NCI-H2171 treated with DMSO at 0.1 percent for 48 hours (cell line): Measurements from ENCODE around the gene TTR.

Experiments used
- DNase-seq: peaks from one replicate; lab custom pipeline; 2025; lab: John Stamatoyannopoulos, UW

The TTR gene

GRCh38 chr18:31579375-31579774 lies 12.3 kb upstream of the TTR start:
- DNase-seq = no peak

DNA sequence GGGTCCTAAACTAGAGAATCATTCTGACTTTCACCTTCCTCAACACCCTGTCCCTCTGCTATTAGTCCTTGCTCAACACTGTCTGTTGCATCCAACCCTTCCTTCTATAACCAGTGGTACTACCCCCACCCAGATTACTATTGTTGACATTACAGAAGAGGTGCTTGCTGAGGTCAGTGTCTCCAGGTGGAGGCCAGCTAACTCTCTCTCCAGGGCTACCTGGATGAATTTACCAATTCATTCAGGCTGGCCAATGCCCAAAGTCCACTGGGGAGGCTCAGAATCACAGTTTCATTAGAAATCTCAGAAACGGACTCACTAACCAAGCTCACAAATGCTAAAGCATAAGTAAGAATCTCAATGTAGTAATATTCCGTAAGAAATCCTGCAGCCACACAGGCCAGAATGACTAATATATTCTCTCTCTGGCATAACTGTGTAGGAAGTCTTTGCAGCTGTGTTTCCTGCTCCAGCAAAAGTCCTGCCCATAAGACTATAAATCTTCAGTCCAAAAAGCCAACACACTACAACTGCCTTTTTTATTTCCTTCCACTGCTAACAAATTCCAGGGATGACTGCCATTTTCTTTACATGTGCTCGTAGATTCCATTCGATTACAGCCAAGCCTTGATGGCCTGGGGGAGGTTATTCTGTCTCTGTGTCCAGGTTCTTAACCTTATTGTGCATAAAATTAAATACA lies 10.0 kb upstream of the TTR start:
- no peak for DNase-seq

GRCh38 chr18:31583185-31583854 lies 8.4 kb upstream of the TTR start:
- no peak for DNase-seq

- DNase-seq = no peak
These were observed 5.7 kb upstream of the TTR start for GRCh38 chr18:31585991-31586390.

- DNase-seq = no peak
These were observed 5.1 kb upstream of the TTR start for GRCh38 chr18:31586616-31587015.

- DNase-seq = no peak
These were observed 4.1 kb upstream of the TTR start for GRCh38 chr18:31587529-31587928.

DNA sequence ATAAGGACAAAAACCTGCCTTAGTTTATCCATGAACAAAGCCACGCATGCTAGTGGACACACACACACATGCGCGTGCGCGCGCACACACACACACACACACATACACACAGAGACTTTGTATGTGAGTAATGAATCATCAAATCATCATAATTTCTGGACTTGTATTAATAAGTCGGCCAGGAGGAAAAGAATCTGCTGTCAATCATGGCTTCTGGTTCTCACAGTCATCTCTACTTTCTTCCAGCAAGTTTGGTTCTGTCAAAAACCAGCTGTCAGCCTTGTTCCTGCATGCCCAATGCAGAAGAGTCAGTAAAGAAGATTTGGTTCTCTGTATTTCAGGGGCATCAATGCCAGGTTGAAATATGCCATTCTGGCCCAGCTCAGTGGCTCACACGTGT lies 1.1 kb upstream of the TTR start:
- no peak for DNase-seq

DNA sequence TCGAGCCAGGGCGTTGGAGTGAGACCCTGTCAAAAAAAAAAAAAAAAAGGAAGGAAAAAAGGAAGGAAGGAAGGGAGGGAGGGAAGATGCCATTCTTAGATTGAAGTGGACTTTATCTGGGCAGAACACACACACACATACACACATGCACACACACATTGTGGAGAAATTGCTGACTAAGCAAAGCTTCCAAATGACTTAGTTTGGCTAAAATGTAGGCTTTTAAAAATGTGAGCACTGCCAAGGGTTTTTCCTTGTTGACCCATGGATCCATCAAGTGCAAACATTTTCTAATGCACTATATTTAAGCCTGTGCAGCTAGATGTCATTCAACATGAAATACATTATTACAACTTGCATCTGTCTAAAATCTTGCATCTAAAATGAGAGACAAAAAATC lies 564 bp upstream of the TTR start:
- no peak for DNase-seq

- DNase-seq = no peak
These were observed 955 bp downstream of the TTR start for GRCh38 chr18:31592506-31593157.

DNA sequence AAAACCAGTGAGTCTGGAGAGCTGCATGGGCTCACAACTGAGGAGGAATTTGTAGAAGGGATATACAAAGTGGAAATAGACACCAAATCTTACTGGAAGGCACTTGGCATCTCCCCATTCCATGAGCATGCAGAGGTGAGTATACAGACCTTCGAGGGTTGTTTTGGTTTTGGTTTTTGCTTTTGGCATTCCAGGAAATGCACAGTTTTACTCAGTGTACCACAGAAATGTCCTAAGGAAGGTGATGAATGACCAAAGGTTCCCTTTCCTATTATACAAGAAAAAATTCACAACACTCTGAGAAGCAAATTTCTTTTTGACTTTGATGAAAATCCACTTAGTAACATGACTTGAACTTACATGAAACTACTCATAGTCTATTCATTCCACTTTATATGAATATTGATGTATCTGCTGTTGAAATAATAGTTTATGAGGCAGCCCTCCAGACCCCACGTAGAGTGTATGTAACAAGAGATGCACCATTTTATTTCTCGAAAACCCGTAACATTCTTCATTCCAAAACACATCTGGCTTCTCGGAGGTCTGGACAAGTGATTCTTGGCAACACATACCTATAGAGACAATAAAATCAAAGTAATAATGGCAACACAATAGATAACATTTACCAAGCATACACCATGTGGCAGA lies 3.6 kb downstream of the TTR start:
- DNase-seq = no peak

GRCh38 chr18:31596081-31596872 lies 4.6 kb downstream of the TTR start:
- no peak for DNase-seq

DNA sequence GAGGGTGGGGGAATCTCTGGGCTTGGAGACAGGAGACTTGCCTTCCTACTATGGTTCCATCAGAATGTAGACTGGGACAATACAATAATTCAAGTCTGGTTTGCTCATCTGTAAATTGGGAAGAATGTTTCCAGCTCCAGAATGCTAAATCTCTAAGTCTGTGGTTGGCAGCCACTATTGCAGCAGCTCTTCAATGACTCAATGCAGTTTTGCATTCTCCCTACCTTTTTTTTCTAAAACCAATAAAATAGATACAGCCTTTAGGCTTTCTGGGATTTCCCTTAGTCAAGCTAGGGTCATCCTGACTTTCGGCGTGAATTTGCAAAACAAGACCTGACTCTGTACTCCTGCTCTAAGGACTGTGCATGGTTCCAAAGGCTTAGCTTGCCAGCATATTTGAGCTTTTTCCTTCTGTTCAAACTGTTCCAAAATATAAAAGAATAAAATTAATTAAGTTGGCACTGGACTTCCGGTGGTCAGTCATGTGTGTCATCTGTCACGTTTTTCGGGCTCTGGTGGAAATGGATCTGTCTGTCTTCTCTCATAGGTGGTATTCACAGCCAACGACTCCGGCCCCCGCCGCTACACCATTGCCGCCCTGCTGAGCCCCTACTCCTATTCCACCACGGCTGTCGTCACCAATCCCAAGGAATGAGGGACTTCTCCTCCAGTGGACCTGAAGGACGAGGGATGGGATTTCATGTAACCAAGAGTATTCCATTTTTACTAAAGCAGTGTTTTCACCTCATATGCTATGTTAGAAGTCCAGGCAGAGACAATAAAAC lies 6.5 kb downstream of the TTR start:
- no peak for DNase-seq

GRCh38 chr18:31603315-31603714 lies 11.6 kb downstream of the TTR start:
- no peak for DNase-seq

- DNase-seq = no peak
These were observed 14.6 kb downstream of the TTR start for GRCh38 chr18:31606265-31606664.

GRCh38 chr18:31607384-31607783 lies 15.7 kb downstream of the TTR start:
- DNase-seq = no peak

- no peak for DNase-seq
These were observed 18.2 kb downstream of the TTR start for GRCh38 chr18:31609886-31610285.

GRCh38 chr18:31610286-31611205 lies 18.9 kb downstream of the TTR start:
- peak; percentile 34 for DNase-seq

GRCh38 chr18:31611511-31611910 lies 19.8 kb downstream of the TTR start:
- DNase-seq = no peak

DNA sequence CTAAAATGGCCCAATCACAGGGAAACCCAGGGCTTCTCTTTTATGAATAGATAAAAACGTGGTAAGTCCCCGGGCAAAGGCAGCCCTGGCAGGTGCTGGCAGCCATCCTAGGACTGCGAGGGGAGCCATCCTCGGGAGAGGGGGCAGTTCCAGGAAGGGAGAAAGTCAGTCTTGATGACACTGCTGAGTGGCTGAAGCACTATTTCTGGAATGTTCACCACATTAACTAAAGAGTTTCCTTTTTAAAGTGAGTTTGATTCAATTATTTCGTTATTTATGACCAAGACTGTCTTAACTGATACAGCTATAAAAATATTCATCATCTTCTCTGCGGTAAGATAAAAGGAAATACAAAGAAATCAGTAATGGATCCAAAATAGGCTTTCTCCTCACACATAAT lies 20.4 kb downstream of the TTR start:
- DNase-seq = no peak

- DNase-seq = no peak
These were observed 22.4 kb downstream of the TTR start for GRCh38 chr18:31614044-31614443.
